ENCODE data around the gene SPRY4. TPM values are rescaled to one million over a fixed set of nuclear protein-coding genes. Genes with fewer than 3 reads are reported as not detected.

The SPRY4 gene
- total and polyA plus RNA-seq, 3 experiments from 2014 or later: 1.1 to 1.4 TPM; not detected in 1

GRCh38 chr5:142317173-142317572, 7.6 kb downstream of the SPRY4 start:
- H3K9me3 ChIP-seq (ENCODE audit: low read length): no peaks in the 10 kb centered on the region
- no peak for DNase-seq
- Mint-ChIP-seq H3K4me1 (peaks cover 8 to 10% (median 9%) of the 10 kb centered on the region in 3 donors), H3K4me3 (no peak overlapping the region), H3K9me3 (no peaks in the 10 kb centered on the region), H3K36me3 (peaks cover 0 to 6% (median 0%) of the 10 kb centered on the region in 3 donors), H3K27me3 (peaks cover 15 to 36% of the 10 kb centered on the region in 2 donors), H3K27ac (no peak overlapping the region)
- POLR2A ChIA-PET: no interaction called here
- H3K27ac ChIP-seq (ENCODE audit: low read depth, low read length): no peak overlapping the region
- no peaks in the 10 kb centered on the region for H3K36me3 ChIP-seq (ENCODE audit: insufficient read depth, low read length)
- peaks cover 14% of the 10 kb centered on the region for H3K4me1 ChIP-seq (ENCODE audit: insufficient read depth, low read length)
- no peak overlapping the region for H3K4me3 ChIP-seq (ENCODE audit: low read length)
- H3K27me3 ChIP-seq (ENCODE audit: insufficient read depth, low read length, poor library complexity, severe bottlenecking): no peaks in the 10 kb centered on the region
- CTCF ChIA-PET: no interaction called here

- Histone ChIP-seq H3K4me1 (ENCODE audit: insufficient read depth, low read length) (peaks cover 14% of the 10 kb centered on the region), H3K27ac (ENCODE audit: low read depth, low read length) (no peak overlapping the region), H3K36me3 (ENCODE audit: insufficient read depth, low read length) (no peaks in the 10 kb centered on the region), H3K27me3 (ENCODE audit: insufficient read depth, low read length, poor library complexity, severe bottlenecking) (no peaks in the 10 kb centered on the region), H3K9me3 (ENCODE audit: low read length) (no peaks in the 10 kb centered on the region), H3K4me3 (ENCODE audit: low read length) (no peak overlapping the region)
- H3K27ac Mint-ChIP-seq: peak overlapping the region in 1 of 8 donors; percentile 36
- no peak for DNase-seq
- H3K27me3 Mint-ChIP-seq: peaks cover 11 to 37% of the 10 kb centered on the region in 2 donors
- ChIA-PET POLR2A (no interaction called here), CTCF (no interaction called here)
- H3K9me3 Mint-ChIP-seq: no peaks in the 10 kb centered on the region
- peaks cover 0 to 6% (median 0%) of the 10 kb centered on the region in 3 donors for H3K36me3 Mint-ChIP-seq
- peaks cover 8 to 10% (median 9%) of the 10 kb centered on the region in 3 donors for H3K4me1 Mint-ChIP-seq
- no peak overlapping the region for H3K4me3 Mint-ChIP-seq
Observed at GRCh38 chr5:142316681-142317080, 8.1 kb downstream of the SPRY4 start.

- H3K4me1 Mint-ChIP-seq: peaks cover 8 to 10% (median 9%) of the 10 kb centered on the region in 3 donors
- DNase-seq: peak in 2 of 5 donors; percentile 14 to 26
- Histone ChIP-seq H3K4me1 (ENCODE audit: insufficient read depth, low read length) (peaks cover 14% of the 10 kb centered on the region), H3K4me3 (ENCODE audit: low read length) (no peak overlapping the region), H3K27me3 (ENCODE audit: insufficient read depth, low read length, poor library complexity, severe bottlenecking) (no peaks in the 10 kb centered on the region), H3K27ac (ENCODE audit: low read depth, low read length) (no peak overlapping the region), H3K9me3 (ENCODE audit: low read length) (no peaks in the 10 kb centered on the region), H3K36me3 (ENCODE audit: insufficient read depth, low read length) (no peaks in the 10 kb centered on the region)
- H3K36me3 Mint-ChIP-seq: peaks cover 0 to 6% (median 0%) of the 10 kb centered on the region in 3 donors
- H3K9me3 Mint-ChIP-seq: no peaks in the 10 kb centered on the region
- H3K4me3 Mint-ChIP-seq: peak overlapping the region in 1 of 7 donors; percentile 45
- ChIA-PET CTCF (no interaction called here), POLR2A (no interaction called here)
- peaks cover 8 to 34% of the 10 kb centered on the region in 2 donors for H3K27me3 Mint-ChIP-seq
- H3K27ac Mint-ChIP-seq: peak overlapping the region in 2 of 8 donors; percentile 31 to 32
Observed at GRCh38 chr5:142316051-142316450, 8.8 kb downstream of the SPRY4 start.

- ChIA-PET POLR2A (no interaction called here), CTCF (no interaction called here)
- Histone ChIP-seq H3K4me3 (ENCODE audit: low read length) (no peak overlapping the region), H3K36me3 (ENCODE audit: insufficient read depth, low read length) (no peaks in the 10 kb centered on the region), H3K27me3 (ENCODE audit: insufficient read depth, low read length, poor library complexity, severe bottlenecking) (no peaks in the 10 kb centered on the region), H3K27ac (ENCODE audit: low read depth, low read length) (no peak overlapping the region), H3K4me1 (ENCODE audit: insufficient read depth, low read length) (peaks cover 14% of the 10 kb centered on the region), H3K9me3 (ENCODE audit: low read length) (no peaks in the 10 kb centered on the region)
- Mint-ChIP-seq H3K27ac (no peak overlapping the region), H3K4me3 (peak overlapping the region in 1 of 7 donors; percentile 18), H3K27me3 (peaks cover 5 to 32% of the 10 kb centered on the region in 2 donors), H3K9me3 (no peaks in the 10 kb centered on the region), H3K36me3 (no peaks in the 10 kb centered on the region), H3K4me1 (peaks cover 8 to 10% (median 9%) of the 10 kb centered on the region in 3 donors)
- DNase-seq: no peak
Observed at GRCh38 chr5:142315096-142315900, 9.5 kb downstream of the SPRY4 start.

- no peak for DNase-seq
- Histone ChIP-seq H3K9me3 (ENCODE audit: low read length) (no peaks in the 10 kb centered on the region), H3K27me3 (ENCODE audit: insufficient read depth, low read length, poor library complexity, severe bottlenecking) (no peaks in the 10 kb centered on the region), H3K27ac (ENCODE audit: low read depth, low read length) (no peak overlapping the region), H3K36me3 (ENCODE audit: insufficient read depth, low read length) (no peaks in the 10 kb centered on the region), H3K4me3 (ENCODE audit: low read length) (no peak overlapping the region), H3K4me1 (ENCODE audit: insufficient read depth, low read length) (peaks cover 14% of the 10 kb centered on the region)
- CTCF ChIA-PET: no interaction called here
- POLR2A ChIA-PET: no interaction called here
- Mint-ChIP-seq H3K9me3 (no peaks in the 10 kb centered on the region), H3K27me3 (peaks cover 2 to 28% of the 10 kb centered on the region in 2 donors), H3K36me3 (no peaks in the 10 kb centered on the region), H3K4me1 (peaks cover 8 to 10% (median 9%) of the 10 kb centered on the region in 3 donors), H3K27ac (no peak overlapping the region), H3K4me3 (no peak overlapping the region)
Observed at GRCh38 chr5:142314606-142315005, 10.2 kb downstream of the SPRY4 start.

GRCh38 chr5:142314109-142314508, 10.7 kb downstream of the SPRY4 start:
- CTCF ChIA-PET: no interaction called here

GRCh38 chr5:142313682-142314081, 11.1 kb downstream of the SPRY4 start:
- DNase-seq: no peak
- CTCF ChIA-PET: no interaction called here
- Histone ChIP-seq H3K4me3 (ENCODE audit: low read length) (no peak overlapping the region), H3K27me3 (ENCODE audit: insufficient read depth, low read length, poor library complexity, severe bottlenecking) (no peaks in the 10 kb centered on the region), H3K36me3 (ENCODE audit: insufficient read depth, low read length) (no peaks in the 10 kb centered on the region), H3K4me1 (ENCODE audit: insufficient read depth, low read length) (peaks cover 14% of the 10 kb centered on the region), H3K27ac (ENCODE audit: low read depth, low read length) (no peak overlapping the region), H3K9me3 (ENCODE audit: low read length) (no peaks in the 10 kb centered on the region)
- no peak overlapping the region for H3K4me3 Mint-ChIP-seq
- no peaks in the 10 kb centered on the region for H3K9me3 Mint-ChIP-seq
- POLR2A ChIA-PET: no interaction called here
- H3K27ac Mint-ChIP-seq: no peak overlapping the region
- no peaks in the 10 kb centered on the region for H3K36me3 Mint-ChIP-seq
- peaks cover 8 to 10% (median 9%) of the 10 kb centered on the region in 3 donors for H3K4me1 Mint-ChIP-seq
- H3K27me3 Mint-ChIP-seq: peaks cover 2 to 20% of the 10 kb centered on the region in 2 donors

More at GRCh38 chr5:142314109-142314508, 10.7 kb downstream of the SPRY4 start:
- Histone ChIP-seq H3K36me3 (ENCODE audit: insufficient read depth, low read length) (no peaks in the 10 kb centered on the region), H3K27ac (ENCODE audit: low read depth, low read length) (no peak overlapping the region), H3K4me1 (ENCODE audit: insufficient read depth, low read length) (peaks cover 14% of the 10 kb centered on the region), H3K4me3 (ENCODE audit: low read length) (no peak overlapping the region), H3K9me3 (ENCODE audit: low read length) (no peaks in the 10 kb centered on the region), H3K27me3 (ENCODE audit: insufficient read depth, low read length, poor library complexity, severe bottlenecking) (no peaks in the 10 kb centered on the region)
- Mint-ChIP-seq H3K36me3 (no peaks in the 10 kb centered on the region), H3K27ac (no peak overlapping the region), H3K4me1 (peaks cover 8 to 10% (median 9%) of the 10 kb centered on the region in 3 donors), H3K9me3 (no peaks in the 10 kb centered on the region), H3K4me3 (no peak overlapping the region), H3K27me3 (peaks cover 2 to 23% of the 10 kb centered on the region in 2 donors)
- no peak for DNase-seq
- POLR2A ChIA-PET: no interaction called here

- Mint-ChIP-seq H3K36me3 (no peaks in the 10 kb centered on the region), H3K27me3 (peaks cover 2 to 20% of the 10 kb centered on the region in 2 donors), H3K4me3 (no peak overlapping the region), H3K27ac (peak overlapping the region in 1 of 8 donors; percentile 74), H3K4me1 (peaks cover 8 to 10% (median 9%) of the 10 kb centered on the region in 3 donors), H3K9me3 (no peaks in the 10 kb centered on the region)
- no peak for DNase-seq
- no peaks in the 10 kb centered on the region for H3K9me3 ChIP-seq (ENCODE audit: low read length)
- H3K4me3 ChIP-seq (ENCODE audit: low read length): no peak overlapping the region
- no peaks in the 10 kb centered on the region for H3K36me3 ChIP-seq (ENCODE audit: insufficient read depth, low read length)
- no peak overlapping the region for H3K27ac ChIP-seq (ENCODE audit: low read depth, low read length)
- no peaks in the 10 kb centered on the region for H3K27me3 ChIP-seq (ENCODE audit: insufficient read depth, low read length, poor library complexity, severe bottlenecking)
- ChIA-PET POLR2A (no interaction called here), CTCF (no interaction called here)
- peaks cover 14% of the 10 kb centered on the region for H3K4me1 ChIP-seq (ENCODE audit: insufficient read depth, low read length)
Observed at GRCh38 chr5:142313275-142313674, 11.5 kb downstream of the SPRY4 start.
